GM12872 (cell line): Measurements from ENCODE around the gene ITGB1BP1.

Experiments used
- CTCF ChIP-seq: IDR thresholded peaks from 3 replicates; pipeline ENCODE4 v1.5.1; 2011; ENCODE audit warnings: low read depth, mild to moderate bottlenecking, low read length, moderate library complexity; ENCODE audit not compliant: insufficient read depth

The ITGB1BP1 gene

GRCh38 chr2:9441556-9441955 is 18.2 kb upstream of the ITGB1BP1 start:
- no peak for TF ChIP-seq CTCF

- no peak for TF ChIP-seq CTCF
Measured at GRCh38 chr2:9440058-9440727, 16.9 kb upstream of the ITGB1BP1 start.

GRCh38 chr2:9439536-9439935 is 16.2 kb upstream of the ITGB1BP1 start:
- TF ChIP-seq CTCF: no peak

- TF ChIP-seq CTCF: no peak
Measured at GRCh38 chr2:9434489-9434888, 11.2 kb upstream of the ITGB1BP1 start.

GRCh38 chr2:9430316-9431293 is 7.3 kb upstream of the ITGB1BP1 start:
- TF ChIP-seq CTCF: no peak

- TF ChIP-seq CTCF: no peak
Measured at GRCh38 chr2:9428965-9429577, 5.7 kb upstream of the ITGB1BP1 start.
